ENCODE data around the gene MYO5C. TPM values are rescaled to one million over a fixed set of nuclear protein-coding genes. Genes with fewer than 3 reads are reported as not detected.

MYO5C gene
- total and polyA plus RNA-seq, 2 of the 8 experiments (the other 6 are each of a cell fraction or from before 2014, with no cell fraction given), result 8.2 to 26.7 TPM

DNA sequence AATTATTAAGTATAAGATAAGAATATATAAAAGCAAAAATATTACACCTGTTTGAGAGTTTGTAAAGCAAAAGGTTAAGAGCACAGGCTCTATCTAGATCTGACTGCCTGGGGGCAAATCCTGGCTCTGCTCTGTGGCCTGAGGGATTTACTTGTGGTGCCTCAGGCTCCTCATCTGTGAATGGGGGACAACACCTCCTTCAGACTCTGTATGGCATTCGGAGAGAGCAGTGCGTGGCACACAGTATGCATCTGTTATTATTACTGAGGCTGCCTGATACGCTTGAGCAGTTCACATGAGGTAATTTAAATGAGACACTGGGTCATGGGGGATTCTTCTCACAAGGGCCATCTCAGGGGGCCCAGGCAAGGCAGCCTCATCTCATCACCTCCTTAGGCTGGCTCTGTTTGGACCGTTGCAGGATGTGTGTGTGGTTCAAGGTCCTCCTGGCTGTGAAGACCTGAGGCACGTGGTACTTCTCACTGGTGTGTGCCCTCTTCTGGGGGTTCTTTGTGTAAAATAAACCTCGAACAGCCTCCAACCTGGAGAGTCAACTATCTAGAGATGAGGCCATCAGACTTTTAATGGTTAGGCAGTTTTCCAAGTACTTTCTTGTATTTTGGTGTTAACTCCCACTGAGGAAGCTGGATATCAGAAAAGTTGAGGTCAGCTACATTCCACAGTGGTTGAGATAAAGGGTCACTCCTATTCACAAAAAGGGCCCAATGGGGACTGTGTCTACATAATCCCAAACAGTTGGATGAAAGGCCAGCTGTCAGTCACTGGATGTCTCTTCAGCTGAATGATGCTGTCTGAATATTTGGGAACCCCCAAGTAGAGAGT lies 113.4 kb downstream of the MYO5C start:
- H3K27me3 ChIP-seq (replicated peaks in 1 of 4; ENCODE audit: control insufficient read depth in 3 of 4, extremely low read depth in 1 of 4, insufficient read depth in 3 of 4, low read length in 3 of 4), result peaks cover 0 to 8% (median 7%) of the 10 kb centered on the region in 4 experiments; a peak in 4 of 7 replicates
- H4K5ac ChIP-seq (ENCODE audit: insufficient read length, low read depth, low read length), result no peak overlapping the region
- H2BK120ac ChIP-seq (replicated peaks; ENCODE audit: low read depth, low read length), result no peak overlapping the region
- H3K23me2 ChIP-seq (ENCODE audit: low read depth, low read length), result peaks cover 15% of the 10 kb centered on the region
- DNase-seq (ENCODE audit: low read depth in 1 of 2, low spot score in 2 of 2), result no peak
- no peak overlapping the region for H3K18ac ChIP-seq (ENCODE audit: extremely low read depth, low read length)
- FAIRE-seq, result no peak
- H2AK5ac ChIP-seq (ENCODE audit: low read depth, low read length), result no peak overlapping the region
- no peaks in the 10 kb centered on the region for H3K36me3 ChIP-seq (ENCODE audit: control insufficient read depth in 2 of 4, insufficient read depth in 4 of 4, low read length in 3 of 4)
- no peak overlapping the region for H2AFZ ChIP-seq (ENCODE audit: low read length)
- H2BK5ac ChIP-seq (ENCODE audit: low read depth, low read length), result no peak overlapping the region
- H3K23ac ChIP-seq (ENCODE audit: insufficient read length), result no peak overlapping the region
- H3K79me1 ChIP-seq (ENCODE audit: low read depth, low read length), result peaks cover 3% of the 10 kb centered on the region; the same call in 1 of the 2 replicates
- CTCF ChIA-PET (ENCODE audit: partially characterized antibody), result interaction anchor here (0.6 to 13.2 kb wide), 14 partner anchors 9 to 1541 kb away, joined by 3 to 189 read pairs (median 3); partner anchors contain the start of gene SCG3
- no peak overlapping the region for H2BK20ac ChIP-seq (ENCODE audit: low read length)
- no peak overlapping the region for H3K4me2 ChIP-seq (ENCODE audit: insufficient read depth in 1 of 2, low read depth in 2 of 2, low read length in 2 of 2)
- 0 out of 2 replicates have a peak overlapping the region, but pooled peaks have one; percentile 53 for H2BK15ac ChIP-seq (ENCODE audit: low read length)
- 89% methylated on average over 6 of the region's 6 CpGs; no CpG with 5 or more reads in 1 of the 2 experiments for WGBS, 2 experiments (ENCODE audit: extremely low coverage in 1 of 2, insufficient coverage in 1 of 2, insufficient read length in 1 of 2, insufficient replicate concordance in 2 of 2, low coverage in 1 of 2, low lambda C conversion rate in 2 of 2, missing lambda C conversion rate in 1 of 2)
- POLR2A ChIA-PET (ENCODE audit: partially characterized antibody), result no interaction called here
- H4K91ac ChIP-seq (replicated peaks; ENCODE audit: insufficient read length, low read length), result no peak overlapping the region
- H4K20me1 ChIP-seq (replicated peaks in 1 of 2; ENCODE audit: control insufficient read depth in 1 of 2, insufficient read depth in 2 of 2, low read length in 2 of 2), result no peaks in the 10 kb centered on the region
- H3K4me1 ChIP-seq (replicated peaks in 1 of 4; ENCODE audit: control insufficient read depth in 3 of 4, insufficient read depth in 4 of 4, low read length in 3 of 4), result peaks cover 1 to 9% (median 3%) of the 10 kb centered on the region in 4 experiments; a peak in 4 of 7 replicates
- H3K4ac ChIP-seq (replicated peaks; ENCODE audit: insufficient read length, low read depth, low read length), result no peak overlapping the region
- TF ChIP-seq FOSL1 (IDR thresholded peaks at IDR 0.05; ENCODE audit: insufficient read depth, low read depth, low read length), result no peak
- TF ChIP-seq POLR2A (IDR thresholded peaks at IDR 0.05; ENCODE audit: control extremely low read depth in 1 of 2, low read depth in 2 of 2, low read length in 2 of 2), result no peak
- TF ChIP-seq SP1 (IDR thresholded peaks at IDR 0.05; ENCODE audit: low read depth, low read length), result no peak
- TF ChIP-seq, protein P1, sequence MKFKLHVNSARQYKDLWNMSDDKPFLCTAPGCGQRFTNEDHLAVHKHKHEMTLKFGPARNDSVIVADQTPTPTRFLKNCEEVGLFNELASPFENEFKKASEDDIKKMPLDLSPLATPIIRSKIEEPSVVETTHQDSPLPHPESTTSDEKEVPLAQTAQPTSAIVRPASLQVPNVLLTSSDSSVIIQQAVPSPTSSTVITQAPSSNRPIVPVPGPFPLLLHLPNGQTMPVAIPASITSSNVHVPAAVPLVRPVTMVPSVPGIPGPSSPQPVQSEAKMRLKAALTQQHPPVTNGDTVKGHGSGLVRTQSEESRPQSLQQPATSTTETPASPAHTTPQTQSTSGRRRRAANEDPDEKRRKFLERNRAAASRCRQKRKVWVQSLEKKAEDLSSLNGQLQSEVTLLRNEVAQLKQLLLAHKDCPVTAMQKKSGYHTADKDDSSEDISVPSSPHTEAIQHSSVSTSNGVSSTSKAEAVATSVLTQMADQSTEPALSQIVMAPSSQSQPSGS (IDR thresholded peaks at IDR 0.05; ENCODE audit: low read length), result no peak
- no peak for TF ChIP-seq KDM5A (IDR thresholded peaks at IDR 0.05; ENCODE audit: low read length)
- TF ChIP-seq, protein P2, sequence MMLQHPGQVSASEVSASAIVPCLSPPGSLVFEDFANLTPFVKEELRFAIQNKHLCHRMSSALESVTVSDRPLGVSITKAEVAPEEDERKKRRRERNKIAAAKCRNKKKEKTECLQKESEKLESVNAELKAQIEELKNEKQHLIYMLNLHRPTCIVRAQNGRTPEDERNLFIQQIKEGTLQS (IDR thresholded peaks at IDR 0.05; ENCODE audit: insufficient read depth, low read depth, low read length), result no peak
- TF ChIP-seq NRF1 (IDR thresholded peaks at IDR 0.05; ENCODE audit: low read depth, low read length), result no peak
- TF ChIP-seq ZNF274 (IDR thresholded peaks at IDR 0.05; ENCODE audit: borderline replicate concordance, extremely low read depth, low read length), result no peak
- TF ChIP-seq BRCA1 (IDR thresholded peaks at IDR 0.05; ENCODE audit: low read depth, low read length), result no peak
- TF ChIP-seq EP300 (IDR thresholded peaks at IDR 0.05; ENCODE audit: borderline replicate concordance in 1 of 2, low read depth in 2 of 2, low read length in 2 of 2), result no peak
- H3K27ac ChIP-seq (ENCODE audit: low read depth, low read length), result no peak overlapping the region
- no peak overlapping the region for H3K4me3 ChIP-seq (ENCODE audit: extremely low read depth in 1 of 4, insufficient read depth in 2 of 4, low read depth in 3 of 4, low read length in 4 of 4)
- no peak overlapping the region for H2BK12ac ChIP-seq (ENCODE audit: low read depth, low read length)
- H3K9me3 ChIP-seq (ENCODE audit: insufficient read depth in 2 of 2, low read depth in 1 of 2, low read length in 1 of 2), result no peaks in the 10 kb centered on the region
- peaks cover 0 to 11% of the 10 kb centered on the region in 2 experiments; a peak in 1 of 4 replicates for H3K79me2 ChIP-seq (ENCODE audit: control insufficient read depth in 1 of 2, insufficient read depth in 2 of 2, low read length in 2 of 2)
- no peak overlapping the region for H4K8ac ChIP-seq (ENCODE audit: extremely low read depth, insufficient read depth, low read length)
- H3K56ac ChIP-seq (replicated peaks; ENCODE audit: insufficient read length, low read depth, low read length), result no peak overlapping the region
- no peak overlapping the region for H3K14ac ChIP-seq (ENCODE audit: insufficient read length)
- H3K9ac ChIP-seq (replicated peaks in 1 of 4; ENCODE audit: extremely low read depth in 1 of 4, low read depth in 3 of 4, low read length in 3 of 4), result no peak overlapping the region

Measured in H1 (cell line).